Activated CD8-positive, alpha-beta memory T cell treated with anti-CD3 and anti-CD28 coated beads, Interleukin-2, amount 50 U/mL, for 1 hour (primary cell): Measurements from ENCODE around the gene GJB2.

Source experiments
- DNase-seq: peaks from one replicate; pipeline ENCODE4 v3.0.0-alpha.2; 2020; ENCODE audit errors: extremely low read depth

The GJB2 gene

DNA sequence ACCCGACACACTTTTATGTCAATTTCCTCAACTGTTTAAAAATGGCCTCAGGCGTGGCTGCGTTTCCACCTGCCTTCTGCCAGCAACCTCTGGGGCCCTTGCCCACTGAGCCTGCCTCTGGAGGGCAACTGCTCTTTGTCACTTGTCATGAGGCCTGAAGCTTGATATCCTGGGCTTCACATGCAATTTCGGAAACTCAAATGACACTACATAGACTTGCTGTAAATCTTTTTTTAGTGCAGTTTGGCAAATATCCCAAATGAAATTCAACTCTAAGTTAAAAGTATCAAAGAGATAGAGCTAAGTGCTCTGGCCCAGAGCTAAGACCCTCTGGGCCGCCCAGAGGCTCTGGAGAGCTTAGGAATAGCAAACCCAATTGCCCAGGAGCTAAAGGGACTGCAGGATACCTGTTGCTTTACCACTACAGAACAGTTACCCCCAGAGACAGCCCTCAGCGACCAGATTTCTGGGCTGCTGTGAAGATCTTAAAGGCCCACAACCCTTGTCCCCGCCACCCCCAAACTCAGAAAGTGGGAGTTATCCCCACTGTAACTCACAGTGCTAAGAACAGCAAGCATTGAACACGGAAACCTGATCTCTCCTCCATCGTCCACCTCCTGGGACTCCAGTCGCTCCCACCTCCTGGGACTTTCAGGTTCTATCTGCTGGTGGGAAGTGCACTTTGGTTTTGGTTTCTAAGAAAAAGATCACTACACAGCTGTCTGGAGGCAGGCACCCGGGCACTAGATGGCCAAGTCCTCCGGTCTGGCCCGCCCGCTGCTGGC lies 51.3 kb downstream of the GJB2 start:
- no peak for DNase-seq

- no peak for DNase-seq
Observed at GRCh38 chr13:20140487-20140886, 52.3 kb downstream of the GJB2 start.

DNA sequence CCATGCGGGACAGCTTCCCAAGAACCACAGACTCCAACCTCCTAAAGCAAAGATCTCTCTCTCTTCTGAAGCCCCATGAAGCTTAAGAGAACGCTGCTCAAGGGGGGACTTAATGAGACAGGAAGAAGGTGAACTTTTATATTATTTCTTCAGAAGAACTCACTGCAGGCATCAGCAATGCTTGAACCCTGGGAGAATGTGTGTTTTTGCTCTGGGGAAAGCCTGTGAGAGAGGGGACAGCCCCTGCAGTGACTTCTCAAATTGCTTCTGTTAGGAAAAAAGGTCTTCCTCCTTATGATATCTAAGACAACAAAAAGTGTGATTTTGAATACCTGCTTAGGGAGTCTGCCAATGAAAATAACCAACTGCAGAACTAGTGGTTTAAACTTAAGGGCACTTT lies 54.9 kb downstream of the GJB2 start:
- DNase-seq: no peak
